ENCODE measurements around the gene ZFYVE21. TPM values are rescaled to one million over a fixed set of nuclear protein-coding genes. Genes with fewer than 3 reads are reported as not detected.

The ZFYVE21 gene
- total RNA-seq, 1 experiment from 2014 or later, result 49.7 TPM

GRCh38 chr14:103676881-103677675 lies 38.5 kb upstream of the ZFYVE21 start:
- Histone ChIP-seq H2BK5ac (ENCODE audit: insufficient read length, low read length) (no peak overlapping the region), H3K56ac (ENCODE audit: insufficient read length, low read depth, low read length) (no peak overlapping the region), H4K20me1 (ENCODE audit: control insufficient read depth, insufficient read depth, insufficient read length) (no peaks in the 10 kb centered on the region), H3K14ac (ENCODE audit: insufficient read depth, low read length) (no peak overlapping the region), H3K4ac (ENCODE audit: low read depth, low read length) (no peak overlapping the region), H3K27ac (ENCODE audit: insufficient read length, low read depth, low read length) (no peak overlapping the region), H3K18ac (ENCODE audit: insufficient read length, low read depth, low read length) (no peak overlapping the region), H3K9ac (ENCODE audit: extremely low read depth, insufficient read length, low read length) (no peak overlapping the region), H2BK15ac (ENCODE audit: low read depth, low read length) (no peak overlapping the region), H2AFZ (ENCODE audit: low read length) (no peak overlapping the region), H3K79me2 (ENCODE audit: insufficient read depth, low read length) (no peaks in the 10 kb centered on the region), H3K23ac (ENCODE audit: insufficient read length, low read depth, low read length) (no peak overlapping the region), H3K79me1 (ENCODE audit: insufficient read depth, low read depth, low read length, poor library complexity, severe bottlenecking) (no peaks in the 10 kb centered on the region), H3K27me3 (ENCODE audit: insufficient read depth, low read length) (no peaks in the 10 kb centered on the region), H4K91ac (ENCODE audit: insufficient read length, low read depth, low read length) (no peak overlapping the region), H2BK12ac (ENCODE audit: insufficient read length, low read depth, low read length) (no peak overlapping the region), H4K8ac (replicated peaks; ENCODE audit: insufficient read length, low read depth, low read length) (no peak overlapping the region), H2BK120ac (ENCODE audit: low read depth, low read length, poor library complexity, severe bottlenecking) (no peak overlapping the region), H3K9me3 (ENCODE audit: control insufficient read depth, low read depth, low read length) (no peaks in the 10 kb centered on the region), H4K5ac (ENCODE audit: insufficient read length, low read depth, low read length) (no peak overlapping the region), H3K23me2 (ENCODE audit: insufficient read length, low read depth, low read length, poor library complexity, severe bottlenecking) (no peaks in the 10 kb centered on the region), H3T11ph (ENCODE audit: low read length) (no peak overlapping the region), H3K4me1 (ENCODE audit: insufficient read depth, low read length) (no peaks in the 10 kb centered on the region), H3K4me2 (ENCODE audit: insufficient read depth, insufficient read length, low read length) (no peak overlapping the region), H2AK5ac (ENCODE audit: insufficient read length, low read length) (no peak overlapping the region), H2BK20ac (ENCODE audit: low read depth, low read length, poor library complexity, severe bottlenecking) (no peak overlapping the region)
- Mint-ChIP-seq H3K4me3 (no peak overlapping the region), H3K27ac (no peak overlapping the region), H3K4me1 (no peaks in the 10 kb centered on the region), H3K36me3 (ENCODE audit: insufficient read depth in 1 of 3, low read depth in 3 of 3) (peaks cover 40 to 89% (median 70%) of the 10 kb centered on the region in 3 experiments; a peak in 6 of 7 replicates), H3K27me3 (ENCODE audit: low read depth) (no peaks in the 10 kb centered on the region), H3K9me3 (no peaks in the 10 kb centered on the region)
- TF ChIP-seq, protein P1, sequence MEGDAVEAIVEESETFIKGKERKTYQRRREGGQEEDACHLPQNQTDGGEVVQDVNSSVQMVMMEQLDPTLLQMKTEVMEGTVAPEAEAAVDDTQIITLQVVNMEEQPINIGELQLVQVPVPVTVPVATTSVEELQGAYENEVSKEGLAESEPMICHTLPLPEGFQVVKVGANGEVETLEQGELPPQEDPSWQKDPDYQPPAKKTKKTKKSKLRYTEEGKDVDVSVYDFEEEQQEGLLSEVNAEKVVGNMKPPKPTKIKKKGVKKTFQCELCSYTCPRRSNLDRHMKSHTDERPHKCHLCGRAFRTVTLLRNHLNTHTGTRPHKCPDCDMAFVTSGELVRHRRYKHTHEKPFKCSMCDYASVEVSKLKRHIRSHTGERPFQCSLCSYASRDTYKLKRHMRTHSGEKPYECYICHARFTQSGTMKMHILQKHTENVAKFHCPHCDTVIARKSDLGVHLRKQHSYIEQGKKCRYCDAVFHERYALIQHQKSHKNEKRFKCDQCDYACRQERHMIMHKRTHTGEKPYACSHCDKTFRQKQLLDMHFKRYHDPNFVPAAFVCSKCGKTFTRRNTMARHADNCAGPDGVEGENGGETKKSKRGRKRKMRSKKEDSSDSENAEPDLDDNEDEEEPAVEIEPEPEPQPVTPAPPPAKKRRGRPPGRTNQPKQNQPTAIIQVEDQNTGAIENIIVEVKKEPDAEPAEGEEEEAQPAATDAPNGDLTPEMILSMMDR (conservative IDR thresholded peaks at IDR 0.05), result no peak
- DNase-seq, result no peak
- no CpG with 5 or more reads among the region's 16 CpGs for WGBS (ENCODE audit: extremely low coverage, insufficient read length, low lambda C conversion rate)
